ENCODE data around the gene POMC. TPM values are rescaled to one million over a fixed set of nuclear protein-coding genes. Genes with fewer than 3 reads are reported as not detected.
"Not testable (repeated sequence)": the region's sequence is repeated elsewhere in the genome, so short reads cannot be mapped to it uniquely, and the experiment has no call there.

POMC gene
- total RNA-seq, 1 experiment from 2014 or later = not detected

GRCh38 chr2:25176541-25177181 lies 8.3 kb upstream of the POMC start:
- no peak for DNase-seq (ENCODE audit: low spot score)

GRCh38 chr2:25176138-25176537 lies 7.8 kb upstream of the POMC start:
- no peak for DNase-seq (ENCODE audit: low spot score)

GRCh38 chr2:25174192-25174861 lies 5.9 kb upstream of the POMC start:
- no peak for DNase-seq (ENCODE audit: low spot score)

GRCh38 chr2:25173719-25174118 lies 5.3 kb upstream of the POMC start:
- DNase-seq (ENCODE audit: low spot score) = no peak

GRCh38 chr2:25170888-25171287 lies 2.5 kb upstream of the POMC start:
- DNase-seq (ENCODE audit: low spot score) = no peak

GRCh38 chr2:25169073-25169470 lies 692 bp upstream of the POMC start:
- no peak for DNase-seq (ENCODE audit: low spot score)

- DNase-seq (ENCODE audit: low spot score) = peak; percentile 62
These were observed 2.1 kb downstream of the POMC start for GRCh38 chr2:25165992-25166875.

GRCh38 chr2:25164561-25164960 lies 3.8 kb downstream of the POMC start:
- no peak for DNase-seq (ENCODE audit: low spot score)

GRCh38 chr2:25162061-25162460 lies 6.3 kb downstream of the POMC start:
- DNase-seq (ENCODE audit: low spot score) = not testable (repeated sequence)

- no peak for DNase-seq (ENCODE audit: low spot score)
These were observed 7.2 kb downstream of the POMC start for GRCh38 chr2:25161055-25161781.

GRCh38 chr2:25160376-25160775 lies 8.0 kb downstream of the POMC start:
- DNase-seq (ENCODE audit: low spot score) = no peak

- no peak for DNase-seq (ENCODE audit: low spot score)
These were observed 8.4 kb downstream of the POMC start for GRCh38 chr2:25159949-25160348.

GRCh38 chr2:25158096-25158852 lies 10.1 kb downstream of the POMC start:
- no peak for DNase-seq (ENCODE audit: low spot score)

- DNase-seq (ENCODE audit: low spot score) = no peak
These were observed 13.0 kb downstream of the POMC start for GRCh38 chr2:25155401-25155800.

- DNase-seq (ENCODE audit: low spot score) = no peak
These were observed 16.7 kb downstream of the POMC start for GRCh38 chr2:25151718-25152117.

- DNase-seq (ENCODE audit: low spot score) = not testable (repeated sequence)
These were observed 17.4 kb downstream of the POMC start for GRCh38 chr2:25150993-25151392.

GRCh38 chr2:25149646-25150045 lies 18.7 kb downstream of the POMC start:
- DNase-seq (ENCODE audit: low spot score) = no peak

GRCh38 chr2:25146896-25147295 lies 21.5 kb downstream of the POMC start:
- DNase-seq (ENCODE audit: low spot score) = no peak

- DNase-seq (ENCODE audit: low spot score) = no peak
These were observed 22.6 kb downstream of the POMC start for GRCh38 chr2:25145803-25146202.

- DNase-seq (ENCODE audit: low spot score) = no peak
These were observed 27.3 kb downstream of the POMC start for GRCh38 chr2:25141120-25141519.

- not testable (repeated sequence) for DNase-seq (ENCODE audit: low spot score)
These were observed 27.8 kb downstream of the POMC start for GRCh38 chr2:25140535-25140934.
